Measurements from ENCODE around the gene NTSR1. TPM values are rescaled to one million over a fixed set of nuclear protein-coding genes. Genes with fewer than 3 reads are reported as not detected.
A peak's percentile ranks its signal among the peaks of the same experiment; 100 is the strongest.

Gene NTSR1
- total and polyA plus RNA-seq, 2 donors (not counting 1 experiment from before 2014, with no cell fraction given), result not detected

DNA sequence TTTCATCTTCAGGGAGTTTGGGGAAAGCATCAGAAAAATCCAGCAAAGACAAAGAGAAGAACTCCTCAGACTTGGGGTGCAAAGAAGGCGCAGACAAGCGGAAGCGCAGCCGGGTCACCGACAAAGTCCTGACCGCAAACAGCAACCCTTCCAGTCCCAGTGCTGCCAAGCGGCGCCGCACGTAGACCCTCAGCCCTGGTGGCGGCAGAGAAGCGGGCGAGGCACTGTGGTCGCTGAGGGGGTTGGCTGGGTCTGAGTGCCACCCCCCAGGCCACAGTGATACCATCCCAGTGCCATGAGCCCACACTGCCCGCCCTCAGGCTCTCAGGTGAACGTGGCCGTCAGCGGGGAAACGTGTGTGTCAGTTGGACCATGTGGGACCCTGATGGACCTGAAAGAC, 90.8 kb downstream of the NTSR1 start:
- H3K4me3 ChIP-seq (ENCODE audit: control extremely low read depth in 1 of 5, extremely low read depth in 1 of 5, insufficient read depth in 1 of 5, low read depth in 2 of 5, low read length in 4 of 5), result no peak overlapping the region
- intact Hi-C loops (cut with micrococcal nuclease), result loop anchor here (10.0 kb wide), 1 partner anchor 155 kb away; the partner anchor contains the start of gene SLC17A9
- no peaks in the 10 kb centered on the region for H3K27me3 ChIP-seq (replicated peaks in 1 of 4; ENCODE audit: control extremely low read depth in 1 of 4, control insufficient read depth in 3 of 4, insufficient read depth in 4 of 4, low read length in 3 of 4)
- TF ChIP-seq, protein P1, sequence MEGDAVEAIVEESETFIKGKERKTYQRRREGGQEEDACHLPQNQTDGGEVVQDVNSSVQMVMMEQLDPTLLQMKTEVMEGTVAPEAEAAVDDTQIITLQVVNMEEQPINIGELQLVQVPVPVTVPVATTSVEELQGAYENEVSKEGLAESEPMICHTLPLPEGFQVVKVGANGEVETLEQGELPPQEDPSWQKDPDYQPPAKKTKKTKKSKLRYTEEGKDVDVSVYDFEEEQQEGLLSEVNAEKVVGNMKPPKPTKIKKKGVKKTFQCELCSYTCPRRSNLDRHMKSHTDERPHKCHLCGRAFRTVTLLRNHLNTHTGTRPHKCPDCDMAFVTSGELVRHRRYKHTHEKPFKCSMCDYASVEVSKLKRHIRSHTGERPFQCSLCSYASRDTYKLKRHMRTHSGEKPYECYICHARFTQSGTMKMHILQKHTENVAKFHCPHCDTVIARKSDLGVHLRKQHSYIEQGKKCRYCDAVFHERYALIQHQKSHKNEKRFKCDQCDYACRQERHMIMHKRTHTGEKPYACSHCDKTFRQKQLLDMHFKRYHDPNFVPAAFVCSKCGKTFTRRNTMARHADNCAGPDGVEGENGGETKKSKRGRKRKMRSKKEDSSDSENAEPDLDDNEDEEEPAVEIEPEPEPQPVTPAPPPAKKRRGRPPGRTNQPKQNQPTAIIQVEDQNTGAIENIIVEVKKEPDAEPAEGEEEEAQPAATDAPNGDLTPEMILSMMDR (IDR thresholded peaks at IDR 0.05), result no peak
- TF ChIP-seq EZH2 (IDR thresholded peaks at IDR 0.05; ENCODE audit: borderline replicate concordance, insufficient read depth, low read depth, low read length, poor library complexity, severe bottlenecking), result no peak
- no peak for DNase-seq
- no peaks in the 10 kb centered on the region for H3K9me3 ChIP-seq (ENCODE audit: control extremely low read depth in 1 of 3, control insufficient read depth in 2 of 3, insufficient read depth in 1 of 3, low read length in 2 of 3)
- peaks cover 2 to 25% of the 10 kb centered on the region in 2 experiments for H3K36me3 ChIP-seq (replicated peaks in 1 of 2; ENCODE audit: control extremely low read depth in 1 of 2, control insufficient read depth in 1 of 2, extremely low read depth in 1 of 2, insufficient read depth in 2 of 2, low read length in 1 of 2)
- peaks cover 8% of the 10 kb centered on the region for H3K79me2 ChIP-seq (ENCODE audit: control insufficient read depth, insufficient read depth, low read length)
- H3K27me3 Mint-ChIP-seq, result no peaks in the 10 kb centered on the region
- H3K27ac Mint-ChIP-seq, result peak overlapping the region; percentile 38
- H3K27ac ChIP-seq (ENCODE audit: low read length in 2 of 2), result no peak overlapping the region
- WGBS (ENCODE audit: insufficient coverage), result 99% methylated on average over 19 of the region's 19 CpGs
- no peaks in the 10 kb centered on the region for H3K9me3 Mint-ChIP-seq (ENCODE audit: insufficient read depth)
- H3K9ac ChIP-seq (ENCODE audit: low read length), result no peak overlapping the region
- no peak for ATAC-seq (ENCODE audit: low read depth)
- peaks cover 8 to 29% of the 10 kb centered on the region in 2 donors for H3K4me1 ChIP-seq (ENCODE audit: control insufficient read depth in 2 of 2, insufficient read depth in 2 of 2, low read length in 2 of 2)
- H3K4me2 ChIP-seq (replicated peaks; ENCODE audit: low read depth, low read length, poor library complexity, severe bottlenecking), result no peak overlapping the region
- peaks cover 26% of the 10 kb centered on the region for H3K4me1 Mint-ChIP-seq
- H3K4me3 Mint-ChIP-seq, result no peak overlapping the region
- peaks cover 9% of the 10 kb centered on the region for H4K20me1 ChIP-seq (ENCODE audit: control insufficient read depth, insufficient read depth, low read length, poor library complexity, severe bottlenecking)
- CTCF ChIA-PET, result no interaction called here
- H2AFZ ChIP-seq (ENCODE audit: insufficient read depth, low read depth, low read length, poor library complexity, severe bottlenecking), result no peak overlapping the region
- POLR2A ChIA-PET, result interaction anchor here (0.5 kb wide), 1 partner anchor 300 kb away, joined by 3 read pairs; no protein-coding TSS in a partner anchor

DNA sequence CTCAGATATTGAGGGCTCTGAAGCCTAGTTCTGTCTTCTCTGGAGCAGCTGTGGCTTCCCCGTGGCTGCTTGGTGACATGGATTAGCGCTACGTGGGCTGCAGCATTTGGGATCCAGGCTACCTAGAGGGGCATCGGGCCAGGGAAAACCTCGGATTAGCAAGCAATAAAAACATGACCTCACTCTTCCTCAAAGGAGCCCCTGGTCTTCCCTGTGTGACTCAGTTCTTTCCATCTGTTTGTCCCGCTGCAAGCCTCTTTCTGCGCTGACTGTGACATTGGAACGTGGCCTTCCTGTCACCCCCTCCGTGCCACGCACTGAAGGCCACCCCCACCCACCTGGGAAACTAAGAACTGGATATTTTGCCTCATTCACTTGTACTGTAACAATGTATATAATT, 91.2 kb downstream of the NTSR1 start:
- POLR2A ChIA-PET, result no interaction called here
- peaks cover 26% of the 10 kb centered on the region for H3K4me1 Mint-ChIP-seq
- CTCF ChIA-PET, result no interaction called here
- H3K9ac ChIP-seq (ENCODE audit: low read length), result no peak overlapping the region
- H3K4me1 ChIP-seq (ENCODE audit: control insufficient read depth in 2 of 2, insufficient read depth in 2 of 2, low read length in 2 of 2), result peaks cover 8 to 25% of the 10 kb centered on the region in 2 donors
- H3K27me3 ChIP-seq (replicated peaks in 1 of 4; ENCODE audit: control extremely low read depth in 1 of 4, control insufficient read depth in 3 of 4, insufficient read depth in 4 of 4, low read length in 3 of 4), result no peaks in the 10 kb centered on the region
- H3K27ac Mint-ChIP-seq, result peak overlapping the region; percentile 59
- peaks cover 8% of the 10 kb centered on the region for H3K79me2 ChIP-seq (ENCODE audit: control insufficient read depth, insufficient read depth, low read length)
- H2AFZ ChIP-seq (ENCODE audit: insufficient read depth, low read depth, low read length, poor library complexity, severe bottlenecking), result no peak overlapping the region
- H3K4me2 ChIP-seq (replicated peaks; ENCODE audit: low read depth, low read length, poor library complexity, severe bottlenecking), result no peak overlapping the region
- DNase-seq (no peak), ATAC-seq (ENCODE audit: low read depth) (no peak)
- no peak overlapping the region for H3K4me3 Mint-ChIP-seq
- H3K36me3 ChIP-seq (replicated peaks in 1 of 2; ENCODE audit: control extremely low read depth in 1 of 2, control insufficient read depth in 1 of 2, extremely low read depth in 1 of 2, insufficient read depth in 2 of 2, low read length in 1 of 2), result peaks cover 2 to 25% of the 10 kb centered on the region in 2 experiments
- no peak overlapping the region for H3K4me3 ChIP-seq (ENCODE audit: control extremely low read depth in 1 of 5, extremely low read depth in 1 of 5, insufficient read depth in 1 of 5, low read depth in 2 of 5, low read length in 4 of 5)
- intact Hi-C loops (cut with micrococcal nuclease), result loop anchor here (10.0 kb wide), 1 partner anchor 155 kb away; the partner anchor contains the start of gene SLC17A9
- WGBS (ENCODE audit: insufficient coverage), result over 99% methylated on average over 7 of the region's 10 CpGs
- TF ChIP-seq, protein P1 (IDR thresholded peaks at IDR 0.05), result no peak
- no peak for TF ChIP-seq EZH2 (IDR thresholded peaks at IDR 0.05; ENCODE audit: borderline replicate concordance, insufficient read depth, low read depth, low read length, poor library complexity, severe bottlenecking)
- H3K9me3 ChIP-seq (ENCODE audit: control extremely low read depth in 1 of 3, control insufficient read depth in 2 of 3, insufficient read depth in 1 of 3, low read length in 2 of 3), result no peaks in the 10 kb centered on the region
- H3K9me3 Mint-ChIP-seq (ENCODE audit: insufficient read depth), result no peaks in the 10 kb centered on the region
- no peak overlapping the region for H3K27ac ChIP-seq (ENCODE audit: low read length in 2 of 2)
- H4K20me1 ChIP-seq (ENCODE audit: control insufficient read depth, insufficient read depth, low read length, poor library complexity, severe bottlenecking), result peaks cover 9% of the 10 kb centered on the region
- no peaks in the 10 kb centered on the region for H3K27me3 Mint-ChIP-seq

Data from B cell (primary cell).